ENCODE data around the gene ZNF638.

GRCh38 chr2:71317060-71317459 lies 14.5 kb upstream of the ZNF638 start:
- TF ChIP-seq TCF4 (CRISPR knock-in tag; IDR thresholded peaks at IDR 0.05; ENCODE audit: borderline replicate concordance) (no peak), ZFP3 (CRISPR knock-in tag; IDR thresholded peaks at IDR 0.05) (no peak)
